Naive thymus-derived CD8-positive, alpha-beta T cell (primary cell): ENCODE results near the gene NKX2-3. TPM values are rescaled to one million over a fixed set of nuclear protein-coding genes. Genes with fewer than 3 reads are reported as not detected.

Experiments used
- ATAC-seq, 2 donors: fragments of 150-1000 bp; cut with Tn5 transposase in 1 of 2; sonication (Bioruptor Pico), chemical (Tn5 transposase) in 1 of 2; 1 replicate in 1 of 2; 2 replicates in 1 of 2; pipeline ENCODE4 v1.10.0; 2021; ENCODE audit warnings: mild to moderate bottlenecking in 2 of 2, moderate library complexity in 2 of 2
- POLR2A ChIA-PET: fragments of 350-600 bp; sonication (Branson Sonifier 250); formaldehyde crosslinking; loops from one replicate; lab custom pipeline; 2021; ENCODE audit warnings: antibody characterized with exemption; lab: Charles Lee
- DNase-seq, 10 donors: peaks; one replicate each; pipeline versions ENCODE4 v3.0.0 to v3.0.0-alpha.2; 2020 to 2022
- H3K27ac Mint-ChIP-seq, 10 donors: one replicate each; pipeline ENCODE4 v1.8.0; 2020 to 2022; ENCODE audit warnings: mild to moderate bottlenecking in 10 of 10, mixed read lengths in 10 of 10, moderate library complexity in 4 of 10, inconsistent platforms in 1 of 10
- H3K27me3 Mint-ChIP-seq, 5 donors: one replicate each; pipeline ENCODE4 v1.8.0; 2021 to 2022; ENCODE audit warnings: mixed read lengths in 5 of 5
- H3K36me3 Mint-ChIP-seq, 3 donors: one replicate each; pipeline ENCODE4 v1.8.0; 2020 to 2022; ENCODE audit warnings: mixed read lengths in 3 of 3, mild to moderate bottlenecking in 2 of 3, inconsistent platforms in 1 of 3
- H3K4me1 Mint-ChIP-seq, 4 donors: one replicate each; pipeline ENCODE4 v1.8.0; 2021 to 2022; ENCODE audit warnings: mixed read lengths in 4 of 4
- H3K4me3 Mint-ChIP-seq, 10 donors: one replicate each; pipeline ENCODE4 v1.8.0; 2020 to 2022; ENCODE audit warnings: mild to moderate bottlenecking in 10 of 10, mixed read lengths in 10 of 10, moderate library complexity in 6 of 10, inconsistent platforms in 1 of 10
- H3K9me3 Mint-ChIP-seq, 9 donors: one replicate each; pipeline ENCODE4 v1.8.0; 2020 to 2022; ENCODE audit warnings: mixed read lengths in 9 of 9, mild to moderate bottlenecking in 3 of 9, inconsistent platforms in 1 of 9, moderate library complexity in 1 of 9
- polyA plus RNA-seq, 3 donors: library from polyadenylated mRNA; unstranded; fragments of 300-500 nt; fragmentation: Illumina TruSeq; gene quantifications; one replicate each; pipeline ENCODE4 v1.2.3, GENCODE V29; 2021
- total RNA-seq, 8 experiments: library from RNA in 2 of 8; stranded (reverse) in 2 of 8; gene quantifications; one replicate each; pipeline ENCODE4 v1.2.3 and lab custom pipeline; 2021 to 2026

Gene NKX2-3
- not detected for total RNA-seq
- not detected for polyA plus RNA-seq
- 0 reads per million in 6 experiments for total RNA-seq (lab: John Stamatoyannopoulos, UW)

- H3K27me3 Mint-ChIP-seq = peaks cover 56 to 94% (median 68%) of the 10 kb centered on the region in 5 donors
- ATAC-seq (peak; percentile 18 to 25), DNase-seq (no peak)
- peak within 1 kb of the TSS in 9 of 10 donors; percentile 22 to 67 (median 62) for H3K4me3 Mint-ChIP-seq
- peak within 1 kb of the TSS in 1 of 10 donors; percentile 49 for H3K27ac Mint-ChIP-seq
- peaks cover 0 to 8% (median 0%) of the 10 kb centered on the region in 9 donors for H3K9me3 Mint-ChIP-seq
- peaks cover 17 to 77% (median 67%) of the 10 kb centered on the region in 4 donors for H3K4me1 Mint-ChIP-seq
- peaks cover 0 to 11% (median 3%) of the 10 kb centered on the region in 3 donors for H3K36me3 Mint-ChIP-seq
- POLR2A ChIA-PET = no interaction called here
Measured at GRCh38 chr10:99532687-99533495, at the start of gene NKX2-3. Gene NKX2-3 (plus strand): TSS chr10:99532942. CDS start chr10:99533132, 190 bp downstream.

DNA sequence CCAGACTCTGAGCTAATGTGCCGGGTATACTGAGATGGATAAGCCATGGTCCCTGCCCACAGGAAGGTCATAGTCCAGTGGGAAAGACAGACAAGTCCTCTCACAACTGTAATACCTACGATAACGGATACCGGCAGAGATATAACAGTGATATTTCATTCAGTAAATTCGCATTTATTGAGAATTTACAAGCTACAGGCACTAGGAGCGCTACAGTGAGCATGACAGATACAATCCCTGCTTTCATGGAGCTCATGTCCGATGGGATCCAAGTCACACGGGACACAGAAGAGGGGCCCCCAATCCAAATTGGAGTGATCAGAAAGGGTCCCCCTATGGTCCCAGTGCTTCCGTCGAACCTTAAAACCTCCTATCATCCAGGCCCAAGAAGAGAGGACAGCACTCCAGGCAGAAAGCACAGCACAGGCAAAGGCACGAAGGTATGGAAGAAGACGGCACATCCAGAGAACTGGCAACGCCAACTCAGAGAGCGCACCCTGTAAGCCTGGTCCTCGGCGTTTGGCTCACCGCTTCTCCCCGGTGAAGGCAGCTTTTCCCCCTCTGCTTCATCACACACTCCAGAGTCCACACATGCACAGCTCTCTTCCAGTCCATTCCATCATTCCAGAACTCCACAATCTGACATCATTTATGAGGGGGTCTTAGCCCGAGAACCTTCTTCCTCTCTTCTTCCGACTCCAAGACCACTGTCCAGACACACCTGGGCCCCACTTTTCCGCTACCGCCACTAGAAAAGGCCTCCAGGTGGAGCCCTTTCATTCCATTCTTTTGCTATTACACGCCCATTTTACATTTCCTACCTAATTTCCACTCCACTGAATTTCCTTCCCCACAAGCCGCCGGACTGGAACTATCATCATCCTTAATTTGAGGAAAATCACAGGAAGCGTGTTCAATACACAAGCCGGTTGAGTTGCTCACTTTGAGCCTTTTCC lies 47.8 kb upstream of the NKX2-3 start:
- Mint-ChIP-seq H3K4me3 (no peak overlapping the region), H3K36me3 (peaks cover 0 to 2% (median 0%) of the 10 kb centered on the region in 3 donors), H3K27ac (no peak overlapping the region), H3K9me3 (peaks cover 0 to 8% (median 0%) of the 10 kb centered on the region in 9 donors), H3K4me1 (peaks cover 0 to 1% (median 0%) of the 10 kb centered on the region in 4 donors), H3K27me3 (peaks cover 34 to 64% (median 48%) of the 10 kb centered on the region in 5 donors)
- POLR2A ChIA-PET = no interaction called here
- ATAC-seq (no peak), DNase-seq (no peak)

DNA sequence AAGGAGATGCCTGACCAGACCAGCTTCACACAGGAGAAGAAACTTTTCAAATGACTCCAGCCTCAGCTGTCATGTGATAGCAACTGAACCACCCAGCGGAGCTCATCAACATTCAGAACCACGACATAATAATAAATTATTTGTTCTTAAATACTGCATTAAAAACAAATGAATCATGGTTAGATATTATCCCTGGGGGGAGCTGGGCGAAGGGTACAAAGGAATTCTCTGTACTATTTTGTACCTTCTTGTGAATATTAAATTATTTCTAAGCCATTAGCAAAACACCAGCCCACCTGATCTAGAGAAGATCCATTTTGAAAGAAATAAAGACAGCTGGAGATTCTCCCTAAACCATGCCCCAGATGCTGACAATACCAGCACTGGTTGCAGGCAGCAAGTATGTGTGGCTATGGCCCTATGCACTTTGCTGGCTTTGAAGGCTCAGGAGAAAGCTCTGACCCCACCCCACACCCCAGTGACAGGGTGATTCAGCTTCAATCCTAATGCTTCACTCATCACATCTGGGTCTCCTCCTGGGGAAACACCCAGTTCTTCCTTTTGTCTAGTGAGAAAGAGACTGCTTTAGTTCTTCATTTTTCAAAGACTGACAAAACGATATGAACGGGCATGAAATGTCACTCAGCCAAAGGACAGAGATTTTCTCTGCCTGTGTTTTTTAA lies 45.5 kb upstream of the NKX2-3 start:
- ATAC-seq (no peak), DNase-seq (no peak)
- Mint-ChIP-seq H3K9me3 (peaks cover 0 to 3% (median 0%) of the 10 kb centered on the region in 9 donors), H3K4me3 (no peak overlapping the region), H3K36me3 (peaks cover 0 to 2% (median 0%) of the 10 kb centered on the region in 3 donors), H3K4me1 (peaks cover 0 to 1% (median 0%) of the 10 kb centered on the region in 4 donors), H3K27ac (no peak overlapping the region), H3K27me3 (peaks cover 41 to 64% (median 48%) of the 10 kb centered on the region in 5 donors)
- POLR2A ChIA-PET = no interaction called here

DNA sequence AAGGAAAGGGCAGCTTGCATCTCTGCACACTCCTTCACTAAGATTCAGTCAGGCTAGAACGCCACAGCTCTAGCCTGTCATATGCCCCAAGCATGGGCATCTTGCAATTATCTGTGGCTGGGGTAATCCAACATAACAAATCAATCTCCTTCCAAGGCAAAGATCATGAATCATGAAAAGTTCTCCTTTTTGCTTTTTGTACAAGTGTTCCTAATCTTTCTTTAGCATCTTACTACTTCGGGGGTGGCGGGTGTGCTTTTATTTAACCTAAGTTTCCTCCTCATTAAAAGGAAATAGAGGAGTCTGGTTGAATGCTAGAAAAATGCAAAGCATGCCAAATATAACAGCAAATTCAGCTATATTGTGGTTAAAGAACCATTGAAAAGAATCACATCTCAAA lies 43.5 kb upstream of the NKX2-3 start:
- ATAC-seq = no peak
- Mint-ChIP-seq H3K4me1 (peaks cover 0 to 1% (median 0%) of the 10 kb centered on the region in 4 donors), H3K36me3 (peaks cover 0 to 2% (median 0%) of the 10 kb centered on the region in 3 donors), H3K27me3 (peaks cover 42 to 61% (median 47%) of the 10 kb centered on the region in 5 donors), H3K9me3 (peaks cover 0 to 2% (median 0%) of the 10 kb centered on the region in 9 donors), H3K4me3 (no peak overlapping the region), H3K27ac (no peak overlapping the region)
- POLR2A ChIA-PET = no interaction called here
- DNase-seq = no peak

DNA sequence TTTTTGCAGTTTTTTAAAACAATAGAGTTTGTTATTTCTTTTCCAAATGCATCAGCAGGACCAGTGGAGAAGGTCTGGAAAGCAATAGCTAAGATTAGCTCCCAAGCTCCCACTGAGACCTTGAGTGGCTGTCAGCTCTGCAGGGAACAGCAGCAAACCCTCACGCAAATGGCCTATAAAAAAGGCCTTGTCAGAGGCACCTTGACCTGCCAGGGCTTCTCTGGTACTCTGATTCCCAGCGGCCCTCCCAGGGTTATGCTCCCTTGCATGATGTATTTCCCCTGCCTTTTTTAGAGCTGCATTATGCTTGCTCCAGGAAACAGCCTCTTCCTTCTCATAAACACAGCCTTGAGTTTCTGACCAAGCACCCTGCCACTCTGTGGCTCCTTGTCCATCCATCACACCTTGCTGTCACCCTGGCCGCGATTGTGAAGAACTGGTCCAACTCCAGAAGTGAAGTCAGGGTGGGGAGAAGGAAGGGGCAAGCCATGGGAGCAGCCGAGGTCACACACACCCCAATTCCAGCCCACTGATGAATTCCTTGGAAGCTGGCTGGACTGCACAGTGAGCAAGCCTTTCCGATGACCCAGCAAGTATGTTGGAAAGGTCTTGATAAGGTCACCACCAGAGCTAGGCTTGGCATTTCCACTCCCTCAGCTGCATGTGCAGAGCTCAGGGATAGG lies 35.3 kb upstream of the NKX2-3 start:
- peaks cover 0 to 17% (median 6%) of the 10 kb centered on the region in 9 donors for H3K9me3 Mint-ChIP-seq
- POLR2A ChIA-PET = no interaction called here
- no peak for ATAC-seq

GRCh38 chr10:99506416-99506815 lies 26.3 kb upstream of the NKX2-3 start:
- Mint-ChIP-seq H3K36me3 (peaks cover 0 to 7% (median 2%) of the 10 kb centered on the region in 3 donors), H3K4me3 (no peak overlapping the region), H3K9me3 (peaks cover 0 to 11% (median 0%) of the 10 kb centered on the region in 9 donors), H3K4me1 (no peaks in the 10 kb centered on the region), H3K27me3 (peaks cover 19 to 50% (median 33%) of the 10 kb centered on the region in 5 donors), H3K27ac (peak overlapping the region in 1 of 10 donors; percentile 15)
- no peak for ATAC-seq
- no peak for DNase-seq
- POLR2A ChIA-PET = no interaction called here

More for the DNA sequence above, 35.3 kb upstream of the NKX2-3 start:
- DNase-seq = no peak
- H3K27ac Mint-ChIP-seq = no peak overlapping the region
- H3K4me3 Mint-ChIP-seq = no peak overlapping the region
- peaks cover 19 to 44% (median 22%) of the 10 kb centered on the region in 5 donors for H3K27me3 Mint-ChIP-seq
- H3K36me3 Mint-ChIP-seq = peaks cover 0 to 13% (median 0%) of the 10 kb centered on the region in 3 donors
- H3K4me1 Mint-ChIP-seq = no peaks in the 10 kb centered on the region

DNA sequence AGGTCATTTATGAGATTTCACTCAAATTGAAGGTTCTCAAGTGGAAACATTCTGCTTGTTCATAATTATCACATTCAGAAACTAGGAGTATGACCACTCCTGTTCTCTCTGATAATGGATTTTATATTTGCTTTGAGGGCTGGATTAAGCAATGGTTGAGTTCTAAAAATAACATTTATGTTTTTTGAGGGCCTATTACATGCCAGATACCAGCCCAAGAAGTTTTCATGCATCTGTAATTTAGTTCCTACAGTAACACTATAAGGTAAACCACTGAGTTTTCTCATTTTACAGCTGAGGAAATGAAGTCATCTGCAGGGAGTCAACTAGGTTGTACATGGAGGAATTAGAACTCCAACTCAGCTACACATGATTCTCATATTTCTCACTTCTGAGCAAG lies 25.5 kb upstream of the NKX2-3 start:
- Mint-ChIP-seq H3K9me3 (peaks cover 0 to 11% (median 0%) of the 10 kb centered on the region in 9 donors), H3K4me3 (no peak overlapping the region), H3K27me3 (peaks cover 25 to 59% (median 35%) of the 10 kb centered on the region in 5 donors), H3K27ac (no peak overlapping the region), H3K36me3 (peaks cover 0 to 7% (median 2%) of the 10 kb centered on the region in 3 donors), H3K4me1 (no peaks in the 10 kb centered on the region)
- DNase-seq = no peak
- no peak for ATAC-seq
- POLR2A ChIA-PET = no interaction called here

- H3K9me3 Mint-ChIP-seq = peaks cover 0 to 11% (median 0%) of the 10 kb centered on the region in 9 donors
- POLR2A ChIA-PET = no interaction called here
- H3K4me3 Mint-ChIP-seq = no peak overlapping the region
- DNase-seq (no peak), ATAC-seq (no peak)
- no peaks in the 10 kb centered on the region for H3K4me1 Mint-ChIP-seq
- H3K27ac Mint-ChIP-seq = peak overlapping the region in 1 of 10 donors; percentile 68
- H3K36me3 Mint-ChIP-seq = peaks cover 0 to 12% (median under 1%) of the 10 kb centered on the region in 3 donors
- peaks cover 26 to 47% (median 43%) of the 10 kb centered on the region in 5 donors for H3K27me3 Mint-ChIP-seq
Measured at GRCh38 chr10:99513061-99513460, 19.7 kb upstream of the NKX2-3 start.

DNA sequence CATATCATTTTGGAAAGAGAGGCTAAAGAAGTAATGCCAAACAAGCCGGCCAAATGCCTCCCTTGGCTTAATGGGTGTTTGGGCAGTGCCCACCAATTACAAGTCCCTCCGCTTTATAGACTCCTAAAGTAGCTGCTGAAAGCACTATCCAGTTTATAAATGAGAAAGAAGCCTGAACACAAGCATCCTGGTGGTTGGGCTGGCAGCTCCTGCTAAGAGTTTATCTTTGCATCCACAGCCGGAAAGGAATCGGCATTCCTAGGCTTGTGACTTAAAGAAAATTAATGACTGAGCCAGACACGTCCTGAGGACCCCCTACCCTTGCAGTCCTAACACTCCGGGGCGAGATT lies 13.1 kb upstream of the NKX2-3 start:
- ATAC-seq (no peak), DNase-seq (no peak)
- H3K27ac Mint-ChIP-seq = no peak overlapping the region
- H3K27me3 Mint-ChIP-seq = peaks cover 36 to 74% (median 66%) of the 10 kb centered on the region in 5 donors
- H3K4me3 Mint-ChIP-seq = no peak overlapping the region
- POLR2A ChIA-PET = no interaction called here
- peaks cover 0 to 1% (median 0%) of the 10 kb centered on the region in 9 donors for H3K9me3 Mint-ChIP-seq
- H3K36me3 Mint-ChIP-seq = peaks cover 0 to 5% (median 0%) of the 10 kb centered on the region in 3 donors
- peaks cover 8 to 19% (median 10%) of the 10 kb centered on the region in 4 donors for H3K4me1 Mint-ChIP-seq

- ATAC-seq = no peak
- peak overlapping the region in 1 of 10 donors; percentile 34 for H3K27ac Mint-ChIP-seq
- no peak for DNase-seq
- H3K4me1 Mint-ChIP-seq = peaks cover 8 to 19% (median 10%) of the 10 kb centered on the region in 4 donors
- H3K9me3 Mint-ChIP-seq = peaks cover 0 to 1% (median 0%) of the 10 kb centered on the region in 9 donors
- no peak overlapping the region for H3K4me3 Mint-ChIP-seq
- peaks cover 0 to 5% (median 0%) of the 10 kb centered on the region in 3 donors for H3K36me3 Mint-ChIP-seq
- POLR2A ChIA-PET = no interaction called here
- H3K27me3 Mint-ChIP-seq = peaks cover 38 to 80% (median 72%) of the 10 kb centered on the region in 5 donors
Measured at GRCh38 chr10:99520040-99520846, 12.5 kb upstream of the NKX2-3 start.
